ENCODE data around the gene MKRN3.

DNA sequence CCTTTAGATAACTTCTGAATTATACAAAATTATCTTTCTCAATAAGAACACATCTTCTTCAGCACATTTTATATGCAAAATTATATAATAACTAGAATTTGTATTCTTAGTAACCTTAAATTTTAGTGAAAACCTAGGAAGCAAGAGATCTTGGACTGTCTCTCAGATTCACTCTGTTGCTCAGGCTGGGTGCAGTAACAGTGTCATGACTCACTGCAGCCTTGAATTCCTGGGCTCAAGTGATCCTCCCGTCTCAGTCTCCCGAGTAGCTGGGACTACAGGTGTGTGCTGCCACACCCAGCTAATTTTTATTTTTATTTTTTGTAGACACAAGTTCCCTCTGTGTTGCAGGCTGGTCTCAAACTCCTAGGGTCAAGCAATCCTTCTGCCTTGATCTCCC is 29.9 kb downstream of the MKRN3 start:
- TF ChIP-seq POLR2A (IDR thresholded peaks at IDR 0.05; ENCODE audit: low read depth, low read length) = no peak
- TF ChIP-seq, protein P1, sequence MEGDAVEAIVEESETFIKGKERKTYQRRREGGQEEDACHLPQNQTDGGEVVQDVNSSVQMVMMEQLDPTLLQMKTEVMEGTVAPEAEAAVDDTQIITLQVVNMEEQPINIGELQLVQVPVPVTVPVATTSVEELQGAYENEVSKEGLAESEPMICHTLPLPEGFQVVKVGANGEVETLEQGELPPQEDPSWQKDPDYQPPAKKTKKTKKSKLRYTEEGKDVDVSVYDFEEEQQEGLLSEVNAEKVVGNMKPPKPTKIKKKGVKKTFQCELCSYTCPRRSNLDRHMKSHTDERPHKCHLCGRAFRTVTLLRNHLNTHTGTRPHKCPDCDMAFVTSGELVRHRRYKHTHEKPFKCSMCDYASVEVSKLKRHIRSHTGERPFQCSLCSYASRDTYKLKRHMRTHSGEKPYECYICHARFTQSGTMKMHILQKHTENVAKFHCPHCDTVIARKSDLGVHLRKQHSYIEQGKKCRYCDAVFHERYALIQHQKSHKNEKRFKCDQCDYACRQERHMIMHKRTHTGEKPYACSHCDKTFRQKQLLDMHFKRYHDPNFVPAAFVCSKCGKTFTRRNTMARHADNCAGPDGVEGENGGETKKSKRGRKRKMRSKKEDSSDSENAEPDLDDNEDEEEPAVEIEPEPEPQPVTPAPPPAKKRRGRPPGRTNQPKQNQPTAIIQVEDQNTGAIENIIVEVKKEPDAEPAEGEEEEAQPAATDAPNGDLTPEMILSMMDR (IDR thresholded peaks at IDR 0.05; ENCODE audit: extremely low read depth in 1 of 2, insufficient read depth in 1 of 2, low read depth in 1 of 2, low read length in 2 of 2) = no peak
- TF ChIP-seq JUN (IDR thresholded peaks at IDR 0.05; ENCODE audit: borderline replicate concordance, insufficient read depth, insufficient read length, low read depth) = no peak
- no peak for TF ChIP-seq GATA2 (IDR thresholded peaks at IDR 0.05; ENCODE audit: insufficient read depth, insufficient read length, low read depth, low read length)
- TF ChIP-seq POLR2AphosphoS5 (IDR thresholded peaks at IDR 0.05; ENCODE audit: insufficient read depth, low read depth, low read length) = no peak
- TF ChIP-seq EZH2 (IDR thresholded peaks at IDR 0.05; ENCODE audit: borderline replicate concordance, low read depth, low read length, severe bottlenecking) = no peak
- TF ChIP-seq, protein P2, sequence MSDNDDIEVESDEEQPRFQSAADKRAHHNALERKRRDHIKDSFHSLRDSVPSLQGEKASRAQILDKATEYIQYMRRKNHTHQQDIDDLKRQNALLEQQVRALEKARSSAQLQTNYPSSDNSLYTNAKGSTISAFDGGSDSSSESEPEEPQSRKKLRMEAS (IDR thresholded peaks at IDR 0.05; ENCODE audit: insufficient read depth, insufficient read length) = no peak

All from endothelial cell of umbilical vein (primary cell).